ENCODE data around the gene DENND1B.
"Not testable (repeated sequence)": the region's sequence is repeated elsewhere in the genome, so short reads cannot be mapped to it uniquely, and the experiment has no call there.

Gene DENND1B

DNA sequence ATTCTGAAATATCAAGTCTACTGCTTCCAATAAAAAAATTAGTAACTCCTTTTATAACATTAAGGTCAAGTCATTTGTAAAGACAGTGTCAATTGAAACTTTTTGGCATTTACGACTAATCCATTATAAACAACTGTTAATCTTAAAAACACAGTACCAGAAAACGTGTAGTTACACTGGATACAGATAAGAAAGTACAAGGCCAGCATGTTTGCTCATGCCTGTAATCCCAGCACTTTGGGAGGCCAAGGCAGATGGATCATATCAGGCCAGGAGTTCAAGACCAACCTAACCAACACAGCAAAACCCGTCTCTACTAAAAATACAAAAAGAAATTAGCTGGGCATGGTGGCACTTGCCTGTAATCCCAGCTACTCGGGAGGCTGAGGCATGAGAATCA lies 29.4 kb downstream of the DENND1B start:
- no peak for DNase-seq (ENCODE audit: low read depth in 2 of 2)

DNA sequence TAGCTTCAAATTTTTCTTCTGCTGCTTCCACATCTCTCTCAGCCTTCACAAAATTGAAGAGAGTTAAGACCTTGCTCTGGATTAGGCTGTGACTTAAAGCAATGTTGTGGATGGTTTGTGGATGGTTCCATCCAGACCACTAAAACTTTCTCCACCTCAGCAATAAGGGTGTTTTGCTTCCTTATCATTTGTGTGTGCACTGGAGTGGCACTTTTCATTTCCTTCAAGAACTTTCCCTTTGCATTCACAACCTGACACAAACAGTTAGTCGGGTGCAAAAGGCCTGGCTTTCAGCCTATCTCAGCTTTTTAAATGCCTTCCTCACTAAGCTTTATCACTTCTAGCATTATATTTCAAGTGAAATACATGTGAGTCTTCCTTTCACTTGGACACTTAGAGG lies 30.3 kb downstream of the DENND1B start:
- no peak for DNase-seq (ENCODE audit: low read depth in 2 of 2)

DNA sequence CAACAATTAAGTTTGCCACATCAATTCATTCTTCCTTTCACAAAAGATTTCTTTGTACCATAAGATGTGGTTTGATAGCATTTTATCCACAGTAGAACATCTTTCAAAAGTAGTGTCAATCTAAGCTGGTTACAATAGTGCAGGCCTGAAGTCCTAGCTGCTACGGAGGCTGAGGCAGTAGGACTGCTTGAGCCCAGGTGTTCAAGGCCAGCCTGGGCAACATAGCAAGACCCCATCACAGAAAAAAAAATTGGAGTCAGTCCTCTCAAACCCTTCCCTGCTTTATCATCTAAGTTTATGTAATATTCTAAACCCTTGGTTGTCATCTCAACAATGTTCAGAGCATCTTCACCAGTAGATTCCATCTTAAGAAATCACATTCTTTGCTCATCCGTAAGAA lies 31.7 kb downstream of the DENND1B start:
- no peak for DNase-seq (ENCODE audit: low read depth in 2 of 2)

DNA sequence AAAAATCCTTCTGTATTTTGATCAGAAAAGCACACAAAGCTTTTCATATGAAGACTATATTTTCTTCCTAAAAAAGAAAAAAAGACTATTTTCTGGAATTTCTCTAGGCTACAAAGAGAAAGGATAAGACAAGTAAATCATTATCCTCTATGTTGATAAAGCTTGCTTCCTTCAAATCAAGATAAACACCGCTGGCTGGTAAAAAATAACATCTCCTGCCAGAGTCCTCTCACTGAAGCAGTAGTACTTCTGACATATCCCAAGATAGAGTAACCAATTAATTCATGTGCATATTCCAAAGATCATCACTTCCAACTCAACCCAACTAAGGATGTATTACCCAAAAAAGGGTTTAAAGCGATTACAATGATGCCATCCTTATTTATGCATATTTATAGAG lies 34.3 kb downstream of the DENND1B start:
- DNase-seq (ENCODE audit: low read depth in 2 of 2) = no peak

DNA sequence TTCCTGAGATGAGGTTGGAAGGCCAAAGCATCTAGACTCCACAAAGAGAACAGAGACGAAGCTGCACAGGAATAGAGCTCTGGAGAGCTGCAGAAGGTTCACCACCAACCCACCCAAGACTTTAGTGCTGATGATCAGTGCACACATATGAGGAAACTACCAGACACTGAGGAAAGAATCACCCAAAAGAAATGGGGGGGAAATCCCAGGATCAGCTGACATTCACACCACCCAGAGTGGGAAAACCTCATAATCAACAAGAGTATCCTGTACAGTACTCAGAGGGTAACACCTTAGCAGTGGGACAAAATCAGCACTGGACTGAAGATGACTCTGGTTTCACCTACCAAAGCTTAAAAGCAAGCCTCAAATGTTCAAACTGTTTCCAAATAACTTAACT lies 36.4 kb downstream of the DENND1B start:
- DNase-seq (ENCODE audit: low read depth in 2 of 2) = no peak

DNA sequence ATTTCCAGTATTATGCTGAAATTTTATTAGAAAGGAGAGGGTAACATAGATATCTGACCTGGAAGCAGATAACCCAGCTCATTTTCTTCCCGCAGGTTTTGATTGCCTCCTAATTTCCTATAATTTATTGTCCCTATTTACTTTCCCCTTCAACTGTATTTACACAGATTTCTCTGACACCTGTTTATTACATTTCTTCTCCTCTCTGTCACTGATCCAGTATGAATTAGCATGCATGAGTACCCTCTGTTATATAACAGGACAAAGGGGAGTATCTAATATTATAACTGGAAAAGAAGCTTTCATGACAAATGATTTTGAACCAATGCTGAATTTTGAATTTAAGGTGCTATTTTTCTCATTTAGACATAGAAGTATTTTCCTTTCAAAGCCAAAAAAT lies 37.4 kb downstream of the DENND1B start:
- DNase-seq (ENCODE audit: low read depth in 2 of 2) = no peak

DNA sequence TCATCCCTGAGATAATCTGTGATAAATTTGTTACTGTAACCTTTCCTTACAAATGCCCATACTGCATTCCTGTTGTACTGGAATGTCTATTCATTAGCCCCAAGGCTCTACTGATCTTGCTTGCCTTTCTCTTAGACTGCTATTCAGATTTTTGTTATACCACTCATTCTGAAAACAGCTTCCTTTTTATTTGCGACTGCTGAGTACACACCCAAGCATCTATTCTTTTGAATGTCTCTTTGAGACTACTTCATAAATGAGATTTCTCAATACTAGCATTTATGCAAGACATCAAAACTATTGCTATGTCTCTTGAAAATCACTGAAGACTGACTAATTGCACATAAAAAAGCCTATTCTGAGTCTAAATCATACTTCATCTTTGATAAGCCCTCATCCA lies 38.6 kb downstream of the DENND1B start:
- no peak for DNase-seq (ENCODE audit: low read depth in 2 of 2)

DNA sequence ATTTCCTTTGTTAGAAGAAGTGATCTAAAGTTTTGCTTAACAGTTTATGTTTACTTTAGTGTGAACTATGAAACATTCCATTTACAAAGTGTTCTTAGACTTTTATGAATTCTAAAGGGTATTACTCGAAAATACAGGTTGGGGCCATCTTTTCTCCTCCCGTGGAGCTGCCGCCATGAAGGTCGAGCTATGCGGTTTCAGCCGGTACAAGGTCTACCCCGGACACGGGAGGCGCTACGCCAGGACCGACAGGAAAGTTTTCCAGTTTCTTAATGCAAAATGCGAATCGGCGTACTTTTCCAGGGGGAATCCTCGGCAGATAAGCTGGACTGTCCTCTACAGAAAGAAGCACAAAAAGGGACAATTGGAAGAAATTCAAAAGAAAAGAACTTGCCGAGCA lies 39.8 kb downstream of the DENND1B start:
- DNase-seq (ENCODE audit: low read depth in 2 of 2) = no peak

DNA sequence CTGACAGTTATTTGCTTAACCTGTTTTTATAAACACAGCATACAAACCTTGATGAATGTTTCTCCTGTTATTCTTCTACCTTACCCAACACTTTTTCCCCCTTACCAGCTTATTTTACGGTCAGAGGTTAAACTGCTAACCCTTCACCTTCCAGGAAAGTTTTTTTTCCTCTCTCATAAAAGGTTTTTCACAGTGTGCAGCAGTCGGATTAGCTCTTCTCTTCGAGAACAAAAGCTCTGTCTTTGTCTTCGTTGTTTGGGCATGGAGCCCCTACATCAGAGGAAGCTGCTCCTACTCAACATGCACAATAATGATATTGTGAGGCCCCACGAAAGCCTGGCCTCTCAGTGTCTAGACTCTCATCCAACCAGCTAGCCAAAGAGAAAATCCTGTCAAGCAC lies 42.0 kb downstream of the DENND1B start:
- no peak for DNase-seq (ENCODE audit: low read depth in 2 of 2)

DNA sequence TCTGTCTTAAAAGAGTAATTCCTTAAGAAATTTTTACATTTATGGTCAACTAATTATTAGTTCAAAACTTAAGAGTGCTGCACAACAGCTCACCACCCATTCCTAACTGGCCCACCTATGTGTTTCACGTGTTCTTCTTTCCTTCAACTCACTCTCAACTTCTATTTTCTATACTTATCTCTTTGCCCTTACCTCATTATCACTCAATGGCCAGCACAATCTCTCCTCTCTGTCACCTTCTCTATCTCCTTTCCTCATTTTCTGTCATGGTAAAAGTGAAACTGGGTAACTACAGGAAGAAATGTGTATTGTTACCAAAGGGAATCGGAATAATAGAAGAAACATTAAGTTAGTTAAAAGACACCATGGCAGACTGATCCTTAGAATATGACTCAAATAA lies 43.1 kb downstream of the DENND1B start:
- no peak for DNase-seq (ENCODE audit: low read depth in 2 of 2)

DNA sequence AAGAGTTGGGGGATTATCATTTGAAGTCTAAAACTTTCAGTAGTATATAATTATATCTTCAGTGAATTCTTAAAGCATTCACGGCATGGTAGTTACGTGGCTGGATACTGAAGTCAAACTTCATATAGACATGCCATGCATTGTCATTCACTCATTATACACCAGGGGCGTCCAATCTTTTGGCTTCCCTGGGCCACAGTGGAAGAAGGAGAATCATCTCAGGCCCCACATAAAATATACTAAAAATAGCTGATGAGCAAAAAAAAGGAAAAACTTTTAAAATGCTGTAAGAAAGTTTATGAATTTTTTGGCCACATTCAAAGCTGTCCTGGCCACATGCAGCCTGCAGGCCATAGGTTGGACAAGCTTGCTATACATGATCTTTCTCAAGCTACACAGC lies 43.8 kb downstream of the DENND1B start:
- no peak for DNase-seq (ENCODE audit: low read depth in 2 of 2)

DNA sequence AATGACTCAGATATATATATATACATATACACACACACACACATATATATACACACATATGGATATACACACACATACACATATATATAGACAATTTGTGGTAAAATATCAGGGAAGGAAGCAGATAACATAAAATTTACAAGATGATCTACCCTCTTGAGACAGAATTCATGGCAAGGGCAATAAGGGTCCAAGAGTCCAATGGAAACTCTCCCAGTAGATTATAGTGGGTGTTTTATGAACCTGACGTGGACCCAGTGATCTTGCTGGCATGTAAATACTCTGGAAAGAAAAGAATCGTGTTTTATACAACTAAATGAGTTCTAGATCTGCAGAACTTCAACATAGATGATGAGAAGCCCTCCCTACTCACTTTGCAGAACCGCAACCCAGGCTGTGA lies 49.3 kb downstream of the DENND1B start:
- no peak for DNase-seq (ENCODE audit: low read depth in 2 of 2)

DNA sequence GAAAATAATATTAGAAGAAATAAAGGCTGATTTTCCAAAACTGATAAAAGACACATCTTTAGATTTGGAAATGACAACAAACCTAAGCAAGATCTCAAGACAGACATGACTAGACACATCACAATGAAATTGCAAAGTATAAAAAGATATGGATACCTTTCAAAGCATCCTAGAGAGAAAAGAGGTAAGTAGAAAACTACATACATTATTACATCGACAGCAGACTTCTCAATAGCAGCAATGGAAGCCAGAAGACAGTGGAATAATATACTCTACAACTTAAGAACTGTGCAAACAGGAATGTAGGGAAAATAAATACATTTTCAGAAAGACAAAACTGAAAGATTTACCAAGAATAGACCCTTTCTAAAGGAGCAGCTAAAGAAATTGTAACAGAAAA lies 50.2 kb downstream of the DENND1B start:
- no peak for DNase-seq (ENCODE audit: low read depth in 2 of 2)

DNA sequence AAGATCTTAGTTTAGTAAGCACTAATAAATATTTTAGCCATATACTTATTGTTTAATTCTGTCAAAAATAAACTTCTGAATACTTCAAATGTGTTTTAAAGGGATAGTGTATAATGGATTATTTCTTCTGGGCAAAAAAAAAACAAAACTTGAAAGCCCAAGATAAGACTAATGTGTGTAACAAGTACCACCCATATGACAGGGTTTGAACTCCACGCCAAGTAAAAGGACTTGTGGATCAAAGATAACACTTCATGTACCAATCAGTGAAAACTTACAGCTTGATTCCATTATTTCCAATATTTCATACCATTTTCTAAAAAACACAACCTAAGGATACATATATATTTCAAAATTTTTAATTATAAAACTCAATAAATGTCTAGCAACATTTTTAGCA lies 59.5 kb downstream of the DENND1B start:
- DNase-seq (ENCODE audit: low read depth in 2 of 2) = no peak

DNA sequence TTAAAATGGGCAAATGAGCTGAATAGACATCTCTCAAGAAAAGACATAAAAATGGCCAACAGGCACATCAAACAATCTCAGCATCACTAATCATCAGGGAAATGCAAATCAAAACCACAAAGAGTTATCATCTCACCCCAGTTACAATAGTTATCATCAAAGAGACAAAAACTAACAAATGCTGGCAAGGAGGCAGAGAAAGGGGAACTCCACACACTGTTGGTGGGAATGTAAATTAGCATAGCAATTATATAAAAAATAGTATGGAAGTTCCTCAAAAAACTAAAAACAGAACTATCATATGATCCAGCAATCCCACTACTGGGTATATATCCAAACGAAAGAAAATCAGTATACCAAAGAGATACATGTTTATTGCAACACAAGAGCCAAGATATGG lies 68.7 kb downstream of the DENND1B start:
- DNase-seq (ENCODE audit: low read depth in 2 of 2) = no peak

DNA sequence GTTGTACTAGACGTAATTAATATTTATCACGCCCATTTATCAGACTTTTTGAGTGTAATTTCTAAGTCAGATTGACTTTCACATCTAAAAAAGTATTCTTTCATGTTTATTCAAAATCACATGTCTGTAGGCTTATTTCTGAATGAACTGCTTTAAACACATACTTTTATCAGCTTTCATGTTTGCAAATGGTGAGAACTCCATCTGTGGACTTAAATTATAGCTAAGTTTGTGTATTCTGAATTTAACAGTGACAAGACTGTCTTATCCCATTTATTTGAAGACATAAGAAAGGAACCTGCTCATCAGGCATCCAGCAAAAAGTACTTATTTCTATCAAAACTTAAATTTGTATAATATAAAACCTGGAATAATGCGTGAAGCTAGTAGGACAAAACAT lies 69.3 kb downstream of the DENND1B start:
- no peak for DNase-seq (ENCODE audit: low read depth in 2 of 2)

DNA sequence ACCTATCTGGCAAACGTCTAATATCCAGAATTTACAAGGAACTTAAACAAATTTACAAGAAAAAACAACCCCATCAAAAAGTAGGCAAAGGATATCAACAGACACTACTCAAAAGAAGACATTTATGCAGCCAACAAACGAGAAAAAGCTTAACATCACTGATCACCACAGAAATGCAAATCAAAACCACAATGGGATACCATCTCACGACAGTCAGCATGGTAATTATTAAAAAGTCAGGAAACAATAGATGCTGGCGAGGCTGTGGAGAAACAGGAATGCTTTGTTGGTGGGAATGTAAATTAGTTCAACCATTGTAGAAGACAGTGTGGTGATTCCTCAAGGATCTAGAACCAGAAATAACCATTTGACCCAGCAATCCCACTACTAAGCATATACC lies 74.6 kb downstream of the DENND1B start:
- DNase-seq (ENCODE audit: low read depth in 2 of 2) = not testable (repeated sequence)

DNA sequence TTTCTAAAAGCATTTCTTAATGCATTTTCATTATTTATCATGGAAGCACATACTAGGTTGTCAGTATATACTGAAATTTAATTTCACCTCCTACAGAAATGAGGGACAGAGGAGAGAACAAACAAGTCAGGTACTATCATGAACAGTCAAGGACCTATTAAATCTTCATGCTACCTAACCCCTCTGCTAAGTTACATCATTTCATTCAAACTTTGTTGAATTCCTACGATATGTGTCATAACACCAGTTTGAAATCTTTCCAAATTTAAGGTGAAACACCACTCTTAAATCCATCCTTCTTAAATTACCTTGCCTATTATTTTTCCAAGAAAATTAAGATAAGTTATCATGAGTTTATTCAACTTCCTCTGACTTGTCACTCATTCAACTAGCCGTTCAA lies 78.9 kb downstream of the DENND1B start:
- DNase-seq (ENCODE audit: low read depth in 2 of 2) = no peak

DNA sequence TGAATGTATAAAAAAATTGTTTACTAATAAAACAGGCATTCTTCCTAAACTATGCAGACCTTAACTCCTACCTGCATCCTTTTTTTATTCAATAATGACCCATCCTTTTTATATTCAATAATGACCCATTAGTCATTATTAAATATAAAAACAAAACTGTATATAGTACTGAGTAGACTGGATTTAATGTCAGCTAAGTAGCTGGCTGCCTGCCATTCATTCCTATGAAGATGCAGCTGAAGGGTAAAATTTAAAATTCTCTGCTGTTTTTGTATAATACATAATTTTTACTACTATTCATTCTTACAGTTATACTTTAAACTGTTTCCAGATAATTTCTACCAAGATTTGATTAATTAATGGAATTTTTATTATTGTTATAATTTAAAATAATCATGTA lies 79.3 kb downstream of the DENND1B start:
- DNase-seq (ENCODE audit: low read depth in 2 of 2) = no peak

DNA sequence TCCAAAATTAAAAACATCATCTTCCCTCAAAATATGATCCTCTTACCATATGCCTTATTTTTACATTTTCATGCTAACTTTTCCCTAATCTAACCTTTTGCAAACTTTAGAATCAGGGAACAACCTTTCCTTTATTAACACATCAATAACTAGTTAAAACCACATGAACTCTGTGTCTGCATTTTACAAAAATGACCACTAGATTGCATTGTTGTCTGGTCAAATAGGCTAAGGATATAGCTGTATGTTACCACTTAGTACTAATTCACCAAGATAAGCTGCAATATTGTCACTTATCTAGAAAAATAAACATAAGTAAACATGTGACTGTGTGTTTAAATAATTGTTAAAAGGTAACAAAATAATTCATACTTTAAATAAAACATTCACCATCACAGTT lies 82.3 kb downstream of the DENND1B start:
- no peak for DNase-seq (ENCODE audit: low read depth in 2 of 2)

DNA sequence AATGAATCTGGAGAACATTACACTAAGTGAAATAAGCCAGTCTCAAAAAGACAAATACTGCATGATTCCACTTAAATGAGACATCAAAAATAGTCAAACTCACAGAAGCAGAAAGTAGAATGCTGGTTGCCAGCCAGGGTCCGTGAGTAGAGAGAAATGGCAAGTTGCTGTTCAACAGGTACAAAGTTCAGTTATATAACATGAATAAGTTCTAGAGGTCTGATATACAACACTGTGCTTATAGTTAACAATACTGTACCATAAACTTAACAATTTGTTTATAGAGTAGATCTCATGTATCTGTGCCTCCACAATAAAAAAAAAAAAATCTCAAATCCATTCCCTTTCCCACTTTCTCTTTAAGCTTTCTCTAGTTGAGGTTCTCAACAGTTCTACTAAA lies 83.5 kb downstream of the DENND1B start:
- no peak for DNase-seq (ENCODE audit: low read depth in 2 of 2)

DNA sequence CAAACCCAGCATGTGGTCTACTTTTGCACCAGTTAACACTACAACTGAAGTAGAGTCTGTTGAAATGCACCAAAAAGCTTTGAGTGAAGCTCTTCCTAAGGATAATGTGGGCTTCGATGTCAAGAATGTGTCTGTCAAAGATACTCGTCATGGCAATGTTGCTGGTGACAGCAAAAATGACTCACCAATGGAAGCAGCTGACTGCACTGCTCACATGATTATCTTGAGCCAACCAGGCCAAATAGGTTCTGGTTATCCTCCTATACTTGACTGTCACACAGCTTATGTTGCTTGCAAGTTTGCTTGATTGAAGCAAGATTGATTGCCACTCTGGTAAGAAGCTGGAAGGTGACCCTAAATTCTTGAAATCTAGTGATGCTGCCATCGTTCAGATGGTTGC lies 85.2 kb downstream of the DENND1B start:
- DNase-seq (ENCODE audit: low read depth in 2 of 2) = no peak

DNA sequence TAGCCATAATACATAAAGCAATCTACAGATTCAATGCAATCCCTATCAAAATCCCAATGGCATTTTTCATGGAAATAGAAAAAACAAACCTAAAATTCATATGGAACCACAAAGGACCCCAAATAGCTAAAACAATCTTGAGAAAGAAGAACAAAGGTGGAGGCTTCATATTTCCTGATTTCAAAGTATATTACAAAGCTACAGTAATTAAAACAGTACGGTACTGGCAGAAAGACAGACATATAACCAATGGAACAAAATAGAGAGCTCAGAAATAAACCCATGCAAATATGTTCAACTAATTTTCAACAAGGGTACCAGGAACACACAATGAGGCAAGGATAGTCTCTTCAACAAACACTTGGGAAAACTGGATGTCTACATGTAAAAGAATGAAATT lies 87.0 kb downstream of the DENND1B start:
- no peak for DNase-seq (ENCODE audit: low read depth in 2 of 2)

DNA sequence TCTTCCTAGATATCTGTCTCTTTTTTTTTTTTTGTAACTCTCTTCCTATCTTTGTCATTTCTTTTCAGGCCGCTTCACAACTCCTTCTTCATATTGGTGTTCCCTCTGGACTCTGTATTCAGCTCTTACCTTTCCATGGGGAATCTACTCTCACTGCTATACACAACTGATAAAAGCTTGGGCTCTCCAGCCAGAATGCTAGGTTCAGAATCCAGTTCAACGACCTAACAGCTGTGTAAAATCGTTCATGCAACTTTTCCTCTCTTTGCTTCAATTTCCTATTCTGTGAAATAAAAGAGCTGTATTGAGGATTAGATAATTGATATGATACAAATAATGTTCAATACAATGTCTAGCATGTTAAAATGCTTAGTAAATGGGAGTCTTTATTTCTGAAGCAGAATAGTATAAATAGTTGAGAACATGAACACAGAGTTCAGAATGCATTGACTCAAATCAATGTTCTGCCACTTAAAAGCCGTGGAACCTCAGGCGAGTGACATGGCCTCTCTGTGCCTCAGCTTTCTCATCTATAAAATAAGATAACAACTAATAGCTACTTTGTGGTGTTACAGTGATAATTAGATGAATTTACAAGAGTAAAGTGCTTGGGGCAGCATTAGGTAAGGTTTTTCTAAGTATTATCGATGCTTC lies 88.5 kb downstream of the DENND1B start:
- no peak for DNase-seq (ENCODE audit: low read depth in 2 of 2)

DNA sequence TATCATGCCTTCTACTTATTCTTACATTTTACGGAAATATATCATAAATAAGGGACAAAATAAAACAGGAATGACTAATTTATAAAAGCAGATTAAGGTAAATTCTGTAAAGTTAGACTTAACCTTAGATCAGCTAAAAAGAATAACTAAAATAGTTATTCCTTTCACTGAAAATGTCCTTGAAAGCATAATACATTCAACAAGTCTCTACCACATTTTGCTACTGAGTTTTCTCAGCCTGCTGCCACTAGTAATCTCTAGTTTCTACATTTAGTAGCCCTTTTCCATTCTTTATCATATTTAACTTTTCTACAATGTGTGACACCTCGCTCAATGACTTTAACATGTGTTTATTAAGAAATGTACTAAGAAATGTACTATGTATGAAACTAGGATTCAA lies 89.0 kb downstream of the DENND1B start:
- no peak for DNase-seq (ENCODE audit: low read depth in 2 of 2)

Data from stimulated activated CD4-positive, alpha-beta T cell treated with anti-CD3 and anti-CD28 coated beads, Interleukin-4, amount 100 ng/mL, for 48 hours (primary cell).